HCT116 (cell line): Measurements from ENCODE around the gene MPP1.

Experiments used
- CTCF ChIP-seq, 3 experiments: fragments of 200-600 bp in 1 of 3; sonication (generic) in 1 of 3; IDR thresholded peaks in 2 of 3; conservative IDR thresholded peaks in 1 of 3; 2 replicates each; pipeline ENCODE4 v1.5.1; 2012 to 2017; ENCODE audit warnings: low read depth in 2 of 3, low read length in 2 of 3, antibody characterized with exemption in 1 of 3, borderline replicate concordance in 1 of 3, control low read depth in 1 of 3, mild to moderate bottlenecking in 1 of 3, mixed read lengths in 1 of 3, mixed run types in 1 of 3, moderate library complexity in 1 of 3; ENCODE audit not compliant: insufficient read depth in 1 of 3
- POLR2AphosphoS5 ChIP-seq: IDR thresholded peaks from 2 replicates; pipeline ENCODE4 v1.6.1; 2011; ENCODE audit warnings: mild to moderate bottlenecking, low read depth, low read length, moderate library complexity
- ZBTB33 ChIP-seq: IDR thresholded peaks from 2 replicates; pipeline ENCODE4 v1.6.1; 2011; ENCODE audit warnings: mild to moderate bottlenecking, low read length, moderate library complexity; ENCODE audit not compliant: insufficient replicate concordance; ENCODE audit errors: extremely low read depth

DNA sequence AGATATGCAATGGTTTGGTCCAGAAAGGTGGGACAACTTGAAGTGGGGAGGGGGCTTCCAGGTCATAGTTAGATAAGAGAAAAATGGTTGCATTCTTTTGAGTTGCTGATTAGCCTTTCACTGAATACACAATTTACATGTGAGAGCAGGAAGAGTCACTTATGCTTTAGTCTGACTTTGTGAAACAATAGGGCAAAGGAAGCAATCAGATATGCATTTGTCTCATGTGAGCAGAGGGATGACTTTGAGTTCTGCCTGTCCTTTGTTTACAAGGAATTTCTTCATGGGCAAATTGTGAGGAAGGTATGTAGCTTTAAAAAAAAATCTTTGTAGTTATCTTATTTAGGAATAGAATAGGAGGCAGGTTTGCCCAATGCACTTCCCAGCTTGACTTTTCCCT lies 16.2 kb upstream of the MPP1 start:
- TF ChIP-seq CTCF (IDR thresholded peaks at IDR 0.05 in 2 of 3, conservative IDR thresholded peaks at IDR 0.05 in 1 of 3; ENCODE audit: borderline replicate concordance in 1 of 3, insufficient read depth in 1 of 3, low read depth in 2 of 3, low read length in 2 of 3) (no peak), ZBTB33 (no peak), POLR2AphosphoS5 (no peak)
